Vagina (tissue), 2 donors: ENCODE measurements around the gene VIPR2. TPM values are rescaled to one million over a fixed set of nuclear protein-coding genes. Genes with fewer than 3 reads are reported as not detected.

Source experiments
- DNase-seq, 2 donors: peaks; one replicate each; pipeline ENCODE4 v3.0.0-alpha.2; 2017; ENCODE audit errors: extremely low spot score in 2 of 2
- H3K27ac ChIP-seq: fragments of 200-600 bp; sonication (generic); one replicate; pipeline ENCODE4 v1.5.1; 2019
- H3K27me3 ChIP-seq: fragments of 200-600 bp; sonication (generic); one replicate; pipeline ENCODE4 v1.5.1; 2019
- H3K36me3 ChIP-seq, 2 donors: fragments of 200-600 bp; sonication (generic); one replicate each; pipeline ENCODE4 v1.5.1; 2017 to 2019
- H3K4me1 ChIP-seq: fragments of 200-600 bp; sonication (generic); one replicate; pipeline ENCODE4 v1.5.1; 2019
- H3K4me3 ChIP-seq, 2 donors: fragments of 200-600 bp; sonication (generic); 1 replicate in 1 of 2; 2 replicates in 1 of 2; pipeline ENCODE4 v1.5.1; 2016 to 2019
- H3K9me3 ChIP-seq: fragments of 200-600 bp; sonication (generic); one replicate; pipeline ENCODE4 v1.5.1; 2019
- POLR2A ChIP-seq, 2 donors: fragments of 450-650 bp; IDR thresholded peaks; one replicate each; pipeline ENCODE4 v1.6.1; 2017; ENCODE audit warnings: antibody characterized with exemption in 2 of 2, mild to moderate bottlenecking in 2 of 2, moderate library complexity in 2 of 2
- POLR2AphosphoS5 ChIP-seq, 2 donors: sonication (generic); formaldehyde crosslinking; IDR thresholded peaks; one replicate each; pipeline ENCODE4 v1.9.0; 2017; ENCODE audit warnings: antibody characterized with exemption in 2 of 2, mild to moderate bottlenecking in 2 of 2, low read depth in 1 of 2; ENCODE audit not compliant: insufficient read depth in 1 of 2
- intact Hi-C: fragments of 100-400 bp; cut with DNase I; formaldehyde crosslinking; loops from one replicate; pipeline ENCODE4 v1.15.1; 2023
- total RNA-seq: library from RNA; depleted of rRNA; stranded (reverse); fragments of >200 nt; gene quantifications from one replicate; pipeline ENCODE4 v1.2.3, GENCODE V29; 2016
- TF ChIP-seq, protein P1 (sequence below), 3 experiments: fragments of 450-650 bp in 2 of 3; fragments of 200-600 bp in 1 of 3; sonication (generic) in 1 of 3; IDR thresholded peaks; one replicate each; pipeline ENCODE4 v1.5.1; 2017 to 2019; ENCODE audit warnings: antibody characterized with exemption in 3 of 3, mild to moderate bottlenecking in 2 of 3, moderate library complexity in 2 of 3

VIPR2 gene
- total RNA-seq, 1 donor from 2014 or later: 11.3 TPM

DNA sequence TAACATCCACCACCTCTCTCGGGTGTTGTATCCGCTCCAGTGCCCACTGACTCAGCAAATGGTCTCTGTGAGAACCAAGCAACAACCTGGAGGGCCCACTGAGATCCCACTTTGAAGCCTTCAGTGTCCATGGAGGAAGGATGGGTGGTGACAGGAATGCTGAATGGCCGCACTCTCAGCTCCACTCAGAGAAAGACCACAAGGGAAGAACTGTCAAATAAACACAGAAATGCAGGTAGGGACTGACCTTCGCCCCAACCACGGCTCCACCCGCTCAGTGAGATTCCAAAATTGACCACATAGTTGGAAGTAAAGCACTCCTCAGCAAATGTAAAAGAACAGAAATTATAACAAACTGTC is 65.8 kb downstream of the VIPR2 start:
- Histone ChIP-seq H3K36me3 (no peaks in the 10 kb centered on the region), H3K4me3 (no peak overlapping the region), H3K9me3 (no peaks in the 10 kb centered on the region), H3K27me3 (no peaks in the 10 kb centered on the region), H3K27ac (no peak overlapping the region), H3K4me1 (no peaks in the 10 kb centered on the region)
- intact Hi-C loops: no loop called here
- no peak for DNase-seq
- TF ChIP-seq, protein P1, sequence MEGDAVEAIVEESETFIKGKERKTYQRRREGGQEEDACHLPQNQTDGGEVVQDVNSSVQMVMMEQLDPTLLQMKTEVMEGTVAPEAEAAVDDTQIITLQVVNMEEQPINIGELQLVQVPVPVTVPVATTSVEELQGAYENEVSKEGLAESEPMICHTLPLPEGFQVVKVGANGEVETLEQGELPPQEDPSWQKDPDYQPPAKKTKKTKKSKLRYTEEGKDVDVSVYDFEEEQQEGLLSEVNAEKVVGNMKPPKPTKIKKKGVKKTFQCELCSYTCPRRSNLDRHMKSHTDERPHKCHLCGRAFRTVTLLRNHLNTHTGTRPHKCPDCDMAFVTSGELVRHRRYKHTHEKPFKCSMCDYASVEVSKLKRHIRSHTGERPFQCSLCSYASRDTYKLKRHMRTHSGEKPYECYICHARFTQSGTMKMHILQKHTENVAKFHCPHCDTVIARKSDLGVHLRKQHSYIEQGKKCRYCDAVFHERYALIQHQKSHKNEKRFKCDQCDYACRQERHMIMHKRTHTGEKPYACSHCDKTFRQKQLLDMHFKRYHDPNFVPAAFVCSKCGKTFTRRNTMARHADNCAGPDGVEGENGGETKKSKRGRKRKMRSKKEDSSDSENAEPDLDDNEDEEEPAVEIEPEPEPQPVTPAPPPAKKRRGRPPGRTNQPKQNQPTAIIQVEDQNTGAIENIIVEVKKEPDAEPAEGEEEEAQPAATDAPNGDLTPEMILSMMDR (IDR thresholded peaks at IDR 0.05): no peak
- no peak for TF ChIP-seq POLR2AphosphoS5 (IDR thresholded peaks at IDR 0.05; ENCODE audit: insufficient read depth in 1 of 2, low read depth in 1 of 2)
- no peak for TF ChIP-seq POLR2A (IDR thresholded peaks at IDR 0.05)

DNA sequence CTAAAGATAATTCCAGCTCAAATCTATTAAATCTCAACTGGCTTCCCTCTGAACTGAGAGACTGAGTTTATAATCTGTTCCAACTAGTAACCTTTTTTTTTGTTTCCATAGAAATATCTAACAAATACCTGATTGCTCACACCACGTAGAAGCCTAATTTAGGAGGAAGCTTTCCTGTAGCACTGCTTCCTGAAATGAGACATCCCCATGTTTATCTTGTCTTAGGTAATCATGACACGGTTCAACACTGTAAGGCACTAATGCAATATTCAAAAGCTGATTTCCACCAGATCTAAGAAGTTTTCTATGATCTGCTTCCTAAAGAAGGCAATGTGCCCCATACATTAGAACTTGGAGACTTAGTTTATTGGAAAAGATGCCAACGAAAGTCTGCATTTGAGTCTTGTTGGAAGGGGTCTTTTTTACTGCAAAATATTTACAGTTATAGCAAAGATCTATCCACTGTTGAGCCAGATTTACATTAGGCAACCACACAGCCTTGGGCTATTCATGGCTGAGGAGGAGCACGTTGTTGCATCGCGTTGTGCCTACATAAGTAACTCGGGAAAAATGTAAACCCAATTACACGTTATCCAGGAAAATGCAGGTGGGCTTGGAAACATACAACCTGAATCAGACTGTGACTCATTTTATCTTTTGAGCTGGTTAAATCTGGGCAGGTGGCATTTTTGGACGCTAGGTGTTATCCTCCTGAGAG is 66.3 kb downstream of the VIPR2 start:
- DNase-seq: no peak
- no peaks in the 10 kb centered on the region for H3K9me3 ChIP-seq
- no peaks in the 10 kb centered on the region for H3K4me1 ChIP-seq
- intact Hi-C loops: no loop called here
- H3K4me3 ChIP-seq: no peak overlapping the region
- H3K36me3 ChIP-seq: no peaks in the 10 kb centered on the region
- no peak overlapping the region for H3K27ac ChIP-seq
- H3K27me3 ChIP-seq: no peaks in the 10 kb centered on the region
- TF ChIP-seq POLR2A (IDR thresholded peaks at IDR 0.05) (no peak), POLR2AphosphoS5 (IDR thresholded peaks at IDR 0.05; ENCODE audit: insufficient read depth in 1 of 2, low read depth in 1 of 2) (no peak)
- TF ChIP-seq, protein P1 (IDR thresholded peaks at IDR 0.05): no peak

DNA sequence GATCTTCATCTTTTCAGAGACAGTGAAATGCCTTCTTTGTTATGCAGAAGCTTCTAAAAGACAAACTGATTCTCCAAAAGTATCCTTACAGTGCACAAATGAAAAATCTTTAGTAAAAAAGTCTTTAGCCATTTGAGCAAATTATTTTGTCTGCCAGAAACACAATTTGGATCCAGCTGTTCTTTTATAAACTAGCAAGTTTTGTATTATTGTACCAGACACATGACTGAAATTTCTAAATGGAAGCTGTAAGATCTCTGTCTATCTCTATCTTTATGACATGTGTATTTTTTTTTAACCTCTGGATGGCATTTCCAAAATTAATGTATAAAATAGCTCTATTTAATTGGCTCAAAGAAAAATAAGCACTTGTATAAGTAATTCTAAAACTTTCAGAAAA is 68.3 kb downstream of the VIPR2 start:
- Histone ChIP-seq H3K9me3 (no peaks in the 10 kb centered on the region), H3K27ac (no peak overlapping the region), H3K36me3 (no peaks in the 10 kb centered on the region), H3K27me3 (no peaks in the 10 kb centered on the region), H3K4me3 (no peak overlapping the region), H3K4me1 (no peaks in the 10 kb centered on the region)
- intact Hi-C loops: loop anchor here (2.0 kb wide), 1 partner anchor 16 kb away; no protein-coding TSS in a partner anchor
- TF ChIP-seq, protein P1 (IDR thresholded peaks at IDR 0.05): no peak
- TF ChIP-seq POLR2A (IDR thresholded peaks at IDR 0.05) (no peak), POLR2AphosphoS5 (IDR thresholded peaks at IDR 0.05; ENCODE audit: insufficient read depth in 1 of 2, low read depth in 1 of 2) (no peak)
- no peak for DNase-seq

DNA sequence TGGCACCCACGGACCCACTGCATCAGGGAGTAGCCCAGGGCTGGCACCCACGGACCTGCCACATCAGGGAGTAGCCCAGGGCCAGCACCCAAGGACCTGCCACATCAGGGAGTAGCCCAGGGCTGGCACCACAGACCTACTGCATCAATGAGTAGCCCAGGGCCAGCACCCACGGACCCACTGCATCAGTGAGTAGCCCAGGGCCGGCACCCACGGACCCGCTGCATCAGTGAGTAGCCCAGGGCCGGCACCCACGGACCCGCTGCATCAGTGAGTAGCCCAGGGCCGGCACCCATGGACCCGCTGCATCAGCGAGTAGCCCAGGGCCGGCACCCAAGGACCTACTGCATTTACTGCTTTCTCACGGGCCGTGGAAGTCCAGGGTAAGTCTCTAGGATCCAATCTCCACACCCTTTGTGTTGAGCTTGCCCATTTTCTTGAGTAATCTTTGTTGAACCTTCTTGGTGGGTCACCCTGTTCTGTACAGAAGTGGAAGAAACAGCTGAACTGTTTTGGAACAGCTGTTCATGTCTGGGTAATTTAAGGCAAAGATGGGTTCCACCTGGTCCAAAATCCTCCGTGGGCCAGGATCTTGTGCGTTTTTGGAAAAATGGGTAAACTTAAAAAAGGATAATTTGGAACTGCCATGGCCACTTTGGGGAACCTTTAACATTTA is 69.0 kb downstream of the VIPR2 start:
- Histone ChIP-seq H3K4me1 (peaks cover 4% of the 10 kb centered on the region), H3K9me3 (no peaks in the 10 kb centered on the region), H3K4me3 (no peak overlapping the region), H3K36me3 (no peaks in the 10 kb centered on the region), H3K27ac (peak overlapping the region; percentile 30), H3K27me3 (no peaks in the 10 kb centered on the region)
- intact Hi-C loops: loop anchor here (2.0 kb wide), 1 partner anchor 17 kb away; no protein-coding TSS in a partner anchor
- DNase-seq: peak; percentile 7 to 80
- TF ChIP-seq, protein P1 (IDR thresholded peaks at IDR 0.05): no peak
- TF ChIP-seq POLR2AphosphoS5 (IDR thresholded peaks at IDR 0.05; ENCODE audit: insufficient read depth in 1 of 2, low read depth in 1 of 2): no peak
- TF ChIP-seq POLR2A (IDR thresholded peaks at IDR 0.05): no peak

DNA sequence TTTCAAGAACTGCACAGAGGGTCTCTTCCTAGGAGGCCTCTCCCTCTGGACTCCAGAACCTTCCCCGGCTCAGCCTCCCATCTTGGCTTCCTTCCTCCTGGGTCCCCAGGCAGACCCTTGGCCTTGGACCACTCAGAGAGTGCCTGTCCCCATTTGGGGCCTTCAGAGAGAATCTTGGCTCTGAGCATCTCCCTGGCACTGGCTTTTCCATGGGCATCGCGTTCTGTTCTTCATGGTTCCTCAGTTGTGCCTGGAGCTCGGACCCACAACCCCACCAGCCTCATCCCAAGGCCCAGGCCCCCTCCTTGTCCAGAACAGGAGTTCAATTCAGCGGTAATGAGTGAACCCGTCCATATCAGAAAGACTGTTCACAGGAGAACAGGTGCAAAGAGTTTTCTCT is 73.4 kb downstream of the VIPR2 start:
- no peak for TF ChIP-seq POLR2AphosphoS5 (IDR thresholded peaks at IDR 0.05; ENCODE audit: insufficient read depth in 1 of 2, low read depth in 1 of 2)
- no peak for TF ChIP-seq POLR2A (IDR thresholded peaks at IDR 0.05)
- TF ChIP-seq, protein P1 (IDR thresholded peaks at IDR 0.05): no peak
- peak in 1 of 2 donors; percentile 47 for DNase-seq

More for the DNA sequence above, 73.4 kb downstream of the VIPR2 start:
- Histone ChIP-seq H3K4me1 (peaks cover 23% of the 10 kb centered on the region), H3K36me3 (no peaks in the 10 kb centered on the region), H3K27me3 (no peaks in the 10 kb centered on the region), H3K4me3 (no peak overlapping the region), H3K9me3 (no peaks in the 10 kb centered on the region), H3K27ac (no peak overlapping the region)
- intact Hi-C loops: no loop called here
